Cardiac muscle cell (in vitro differentiated cells and primary cell): ENCODE measurements around the gene EIF3L. TPM values are rescaled to one million over a fixed set of nuclear protein-coding genes. Genes with fewer than 3 reads are reported as not detected.

Experiments
- DNase-seq, 2 donors: peaks; one replicate each; pipeline versions ENCODE4 v3.0.0 to v3.0.0-alpha.2; 2010 to 2017; ENCODE audit warnings: low read depth in 1 of 2, low spot score in 1 of 2
- H3K27ac ChIP-seq: fragments of 200-600 bp; sonication (generic); 2 replicates; pipeline ENCODE4 v1.5.1; 2016
- H3K27me3 ChIP-seq: fragments of 200-600 bp; sonication (generic); 2 replicates; pipeline ENCODE4 v1.6.0; 2016; ENCODE audit warnings: control low read depth
- H3K36me3 ChIP-seq: fragments of 200-600 bp; sonication (generic); 2 replicates; pipeline ENCODE4 v1.5.1; 2016; ENCODE audit warnings: control low read depth
- H3K4me1 ChIP-seq: fragments of 200-600 bp; sonication (generic); 2 replicates; pipeline ENCODE4 v1.8.1; 2017; ENCODE audit warnings: low read depth, mild to moderate bottlenecking, mixed run types
- H3K4me3 ChIP-seq: fragments of 200-600 bp; sonication (generic); 2 replicates; pipeline ENCODE4 v1.5.1; 2016; ENCODE audit warnings: mild to moderate bottlenecking
- H3K9me3 ChIP-seq: fragments of 200-600 bp; sonication (generic); 2 replicates; pipeline ENCODE4 v1.5.1; 2017; ENCODE audit warnings: low read depth, mild to moderate bottlenecking, control low read depth
- polyA plus RNA-seq: library from polyadenylated mRNA; unstranded; fragments of >200 nt; fragmentation: Nextera tagmentation; extraction: Ambion mirVana; gene quantifications from 2 replicates; pipeline ENCODE4 v1.2.1, GENCODE V29; 2016
- total RNA-seq: library from RNA; depleted of rRNA; stranded (reverse); fragments of >200 nt; gene quantifications from 2 replicates; pipeline ENCODE4 v1.2.3, GENCODE V29; 2016
- TF ChIP-seq, protein P1 (sequence below): IDR thresholded peaks from 2 replicates; pipeline ENCODE4 v1.5.1; 2012; ENCODE audit warnings: low read depth, mild to moderate bottlenecking, low read length

Gene EIF3L
- total and polyA plus RNA-seq, 2 experiments from 2014 or later: 213 to 422 TPM

DNA sequence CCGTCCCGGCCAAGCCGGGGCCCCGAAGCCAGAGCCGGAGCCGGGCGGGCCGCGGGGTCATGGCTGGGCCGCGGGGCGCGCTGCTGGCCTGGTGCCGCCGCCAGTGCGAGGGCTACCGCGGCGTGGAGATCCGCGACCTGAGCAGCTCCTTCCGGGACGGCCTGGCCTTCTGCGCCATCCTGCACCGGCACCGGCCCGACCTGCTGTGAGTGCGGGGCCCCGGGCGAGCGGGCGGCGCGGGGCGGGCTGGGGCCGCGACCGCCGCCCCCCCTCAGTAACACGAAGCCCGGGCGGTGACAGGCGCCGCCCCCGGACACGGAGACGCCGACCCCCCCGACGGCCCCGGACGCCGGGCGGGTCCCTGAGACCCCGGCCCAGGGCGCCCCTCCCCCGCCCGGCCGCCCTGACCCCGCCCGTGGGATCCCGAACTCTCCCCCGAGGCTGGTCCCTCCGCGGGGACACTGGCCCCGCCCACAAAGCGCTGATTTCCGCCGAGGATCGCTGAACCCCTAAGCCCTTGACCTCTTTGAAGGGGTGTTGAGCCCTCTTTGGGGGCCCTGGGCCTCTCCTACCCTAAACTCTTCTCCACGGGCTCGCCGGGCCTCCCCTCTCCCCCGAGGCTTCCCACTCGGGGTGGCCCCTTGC is 57.3 kb downstream of the EIF3L start:
- Histone ChIP-seq H3K27ac (no peak overlapping the region), H3K4me3 (peak overlapping the region; percentile 74), H3K27me3 (no peaks in the 10 kb centered on the region), H3K36me3 (no peaks in the 10 kb centered on the region), H3K4me1 (peaks cover 19% of the 10 kb centered on the region), H3K9me3 (no peaks in the 10 kb centered on the region)
- TF ChIP-seq, protein P1, sequence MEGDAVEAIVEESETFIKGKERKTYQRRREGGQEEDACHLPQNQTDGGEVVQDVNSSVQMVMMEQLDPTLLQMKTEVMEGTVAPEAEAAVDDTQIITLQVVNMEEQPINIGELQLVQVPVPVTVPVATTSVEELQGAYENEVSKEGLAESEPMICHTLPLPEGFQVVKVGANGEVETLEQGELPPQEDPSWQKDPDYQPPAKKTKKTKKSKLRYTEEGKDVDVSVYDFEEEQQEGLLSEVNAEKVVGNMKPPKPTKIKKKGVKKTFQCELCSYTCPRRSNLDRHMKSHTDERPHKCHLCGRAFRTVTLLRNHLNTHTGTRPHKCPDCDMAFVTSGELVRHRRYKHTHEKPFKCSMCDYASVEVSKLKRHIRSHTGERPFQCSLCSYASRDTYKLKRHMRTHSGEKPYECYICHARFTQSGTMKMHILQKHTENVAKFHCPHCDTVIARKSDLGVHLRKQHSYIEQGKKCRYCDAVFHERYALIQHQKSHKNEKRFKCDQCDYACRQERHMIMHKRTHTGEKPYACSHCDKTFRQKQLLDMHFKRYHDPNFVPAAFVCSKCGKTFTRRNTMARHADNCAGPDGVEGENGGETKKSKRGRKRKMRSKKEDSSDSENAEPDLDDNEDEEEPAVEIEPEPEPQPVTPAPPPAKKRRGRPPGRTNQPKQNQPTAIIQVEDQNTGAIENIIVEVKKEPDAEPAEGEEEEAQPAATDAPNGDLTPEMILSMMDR: no peak
- DNase-seq: peak in 1 of 2 donors; percentile 19

- H3K27me3 ChIP-seq: no peaks in the 10 kb centered on the region
- peaks cover 20% of the 10 kb centered on the region for H3K4me1 ChIP-seq
- H3K36me3 ChIP-seq: no peaks in the 10 kb centered on the region
- H3K4me3 ChIP-seq: peak overlapping the region; percentile 74
- no peak overlapping the region for H3K27ac ChIP-seq
- TF ChIP-seq, protein P1: no peak
- DNase-seq: peak in 1 of 2 donors; percentile 26
- H3K9me3 ChIP-seq: no peaks in the 10 kb centered on the region
Measured at GRCh38 chr22:37907036-37907954, 58.1 kb downstream of the EIF3L start.

DNA sequence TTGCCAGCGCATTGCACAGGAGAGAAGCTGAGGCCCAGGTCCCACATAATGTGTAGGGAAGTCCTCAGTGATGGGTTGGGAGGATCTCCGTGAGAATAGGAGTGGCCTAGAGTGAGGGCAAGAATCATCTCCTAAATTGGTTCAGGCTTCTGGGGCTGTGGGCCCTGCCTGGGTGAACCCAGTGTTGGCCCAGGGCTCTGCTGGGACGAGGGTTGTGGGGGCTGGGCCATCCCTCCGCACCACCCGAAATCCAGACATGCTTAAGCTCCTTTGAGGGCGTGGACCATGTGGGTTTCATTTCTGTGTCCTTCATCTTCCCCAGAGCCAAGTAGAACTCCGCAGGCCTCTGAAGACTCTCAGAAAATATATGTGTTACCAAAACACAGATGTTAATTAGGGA is 60.5 kb downstream of the EIF3L start:
- H3K9me3 ChIP-seq: no peaks in the 10 kb centered on the region
- H3K4me1 ChIP-seq: peaks cover 20% of the 10 kb centered on the region
- H3K36me3 ChIP-seq: no peaks in the 10 kb centered on the region
- TF ChIP-seq, protein P1: no peak
- DNase-seq: no peak
- H3K4me3 ChIP-seq: no peak overlapping the region
- H3K27me3 ChIP-seq: no peaks in the 10 kb centered on the region
- H3K27ac ChIP-seq: peak overlapping the region; percentile 73

DNA sequence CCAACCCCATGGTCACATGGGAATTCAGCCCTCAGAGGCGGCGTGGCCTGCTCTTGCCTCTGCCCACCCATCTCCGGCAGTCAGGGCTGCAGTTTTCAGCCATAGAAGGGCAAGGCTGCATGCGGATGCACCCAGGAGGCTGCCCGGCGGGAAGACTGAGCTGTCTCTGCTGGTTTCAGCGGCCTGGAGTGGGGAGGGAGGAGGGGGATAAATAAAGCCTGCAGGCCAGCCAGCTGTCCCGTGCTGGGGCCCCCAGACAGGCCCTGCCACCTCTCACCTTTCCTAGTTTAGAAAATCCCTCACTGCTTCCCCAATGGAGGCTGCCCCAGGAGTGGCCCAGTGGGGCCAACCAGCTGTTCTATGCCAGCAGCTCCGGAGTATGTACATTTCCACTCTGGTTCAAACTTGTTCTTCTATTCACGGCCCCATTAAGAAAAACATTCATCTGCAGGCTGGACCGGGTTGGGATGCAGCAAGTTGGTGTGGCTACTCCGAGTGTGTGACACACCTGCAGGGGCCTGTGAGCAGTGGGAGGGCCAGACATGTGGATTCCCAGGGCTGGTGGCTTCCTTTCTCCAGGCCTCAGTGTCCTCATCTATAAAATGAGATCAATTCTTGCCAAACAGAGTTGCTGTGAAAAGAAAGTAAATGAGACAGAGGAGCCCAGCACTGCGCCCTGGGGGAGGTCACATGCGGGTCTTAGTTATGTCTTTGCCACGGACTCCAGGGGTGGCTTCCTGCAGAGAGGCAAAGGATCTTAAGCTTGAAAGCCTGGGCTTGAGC is 61.9 kb downstream of the EIF3L start:
- TF ChIP-seq, protein P1: no peak
- peak overlapping the region; percentile 73 for H3K27ac ChIP-seq

GRCh38 chr22:37911697-37912096 is 62.5 kb downstream of the EIF3L start:
- peaks cover 20% of the 10 kb centered on the region for H3K4me1 ChIP-seq
- H3K27me3 ChIP-seq: no peaks in the 10 kb centered on the region
- TF ChIP-seq, protein P1: no peak
- H3K4me3 ChIP-seq: no peak overlapping the region
- no peak for DNase-seq
- H3K36me3 ChIP-seq: no peaks in the 10 kb centered on the region
- H3K27ac ChIP-seq: no peak overlapping the region
- no peaks in the 10 kb centered on the region for H3K9me3 ChIP-seq

More for the DNA sequence above, 61.9 kb downstream of the EIF3L start:
- Histone ChIP-seq H3K36me3 (no peaks in the 10 kb centered on the region), H3K4me3 (no peak overlapping the region), H3K9me3 (no peaks in the 10 kb centered on the region), H3K4me1 (peaks cover 20% of the 10 kb centered on the region), H3K27me3 (no peaks in the 10 kb centered on the region)
- DNase-seq: no peak
